HL-60 (cell line): ENCODE results near the gene SAC3D1.

Experiments
- GABPA ChIP-seq: IDR thresholded peaks from 2 replicates; pipeline ENCODE4 v1.6.1; 2012; ENCODE audit warnings: low read depth
- POLR2AphosphoS5 ChIP-seq: IDR thresholded peaks from 2 replicates; pipeline ENCODE4 v1.6.1; 2012; ENCODE audit warnings: low read depth
- SPI1 ChIP-seq: IDR thresholded peaks from 2 replicates; pipeline ENCODE4 v1.6.1; 2012; ENCODE audit warnings: low read depth, mild to moderate bottlenecking, borderline replicate concordance
- TF ChIP-seq, protein P1 (sequence below): IDR thresholded peaks from one replicate; pipeline ENCODE4 v1.5.1; 2011; ENCODE audit warnings: low read length, control low read depth, inconsistent platforms; ENCODE audit not compliant: insufficient read depth

DNA sequence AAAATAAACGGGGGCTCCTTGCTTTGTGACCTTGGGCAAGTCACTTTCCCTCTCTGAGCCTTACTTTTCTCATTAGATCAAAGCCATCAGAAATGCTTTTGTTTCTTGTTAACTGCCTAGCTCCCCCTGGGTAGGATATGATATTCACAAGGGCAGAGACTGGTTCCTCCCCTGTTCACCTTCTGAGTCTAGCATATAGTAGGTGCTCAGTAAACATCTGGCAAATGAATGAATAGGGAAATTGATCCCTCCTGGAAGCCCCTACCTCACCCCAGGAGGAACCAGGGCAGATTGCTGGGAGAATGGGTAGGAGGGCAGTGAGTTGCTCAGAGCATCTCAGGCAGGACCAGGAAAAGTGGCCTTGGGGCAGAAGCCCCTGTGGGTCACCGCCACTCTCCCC, 6.6 kb upstream of the SAC3D1 start:
- TF ChIP-seq, protein P1, sequence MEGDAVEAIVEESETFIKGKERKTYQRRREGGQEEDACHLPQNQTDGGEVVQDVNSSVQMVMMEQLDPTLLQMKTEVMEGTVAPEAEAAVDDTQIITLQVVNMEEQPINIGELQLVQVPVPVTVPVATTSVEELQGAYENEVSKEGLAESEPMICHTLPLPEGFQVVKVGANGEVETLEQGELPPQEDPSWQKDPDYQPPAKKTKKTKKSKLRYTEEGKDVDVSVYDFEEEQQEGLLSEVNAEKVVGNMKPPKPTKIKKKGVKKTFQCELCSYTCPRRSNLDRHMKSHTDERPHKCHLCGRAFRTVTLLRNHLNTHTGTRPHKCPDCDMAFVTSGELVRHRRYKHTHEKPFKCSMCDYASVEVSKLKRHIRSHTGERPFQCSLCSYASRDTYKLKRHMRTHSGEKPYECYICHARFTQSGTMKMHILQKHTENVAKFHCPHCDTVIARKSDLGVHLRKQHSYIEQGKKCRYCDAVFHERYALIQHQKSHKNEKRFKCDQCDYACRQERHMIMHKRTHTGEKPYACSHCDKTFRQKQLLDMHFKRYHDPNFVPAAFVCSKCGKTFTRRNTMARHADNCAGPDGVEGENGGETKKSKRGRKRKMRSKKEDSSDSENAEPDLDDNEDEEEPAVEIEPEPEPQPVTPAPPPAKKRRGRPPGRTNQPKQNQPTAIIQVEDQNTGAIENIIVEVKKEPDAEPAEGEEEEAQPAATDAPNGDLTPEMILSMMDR = no peak
- TF ChIP-seq POLR2AphosphoS5 (no peak), GABPA (no peak), SPI1 (no peak)
